Lung (tissue), 12 donors: ENCODE results near the gene PDE3B. TPM values are rescaled to one million over a fixed set of nuclear protein-coding genes. Genes with fewer than 3 reads are reported as not detected.
A peak's percentile ranks its signal among the peaks of the same experiment; 100 is the strongest.

Experiments used
- ATAC-seq: fragments of 200-7000 bp; cut with Tn5 transposase; one replicate; pipeline ENCODE4 v1.9.1; 2020; ENCODE audit warnings: moderate number of reproducible peaks; ENCODE audit not compliant: insufficient read depth, low FRiP score
- DNase-seq, 3 donors: peaks; one replicate each; pipeline ENCODE4 v3.0.0-alpha.2; 2013 to 2017
- H3K27ac ChIP-seq, 2 donors: one replicate each; pipeline ENCODE4 v1.5.1; 2013; ENCODE audit warnings: mild to moderate bottlenecking in 2 of 2, moderate library complexity in 2 of 2, control low read depth in 1 of 2, inconsistent platforms in 1 of 2, low read depth in 1 of 2, low read length in 1 of 2
- H3K27me3 ChIP-seq, 3 donors: one replicate each; pipeline ENCODE4 v1.5.1; 2013; ENCODE audit warnings: low read length in 2 of 3; ENCODE audit not compliant: control insufficient read depth in 3 of 3, insufficient read depth in 3 of 3
- H3K36me3 ChIP-seq, 4 donors: one replicate each; pipeline ENCODE4 v1.5.1; 2013; ENCODE audit warnings: low read length in 4 of 4, mild to moderate bottlenecking in 1 of 4, moderate library complexity in 1 of 4; ENCODE audit not compliant: control insufficient read depth in 4 of 4, insufficient read depth in 4 of 4
- H3K4me1 ChIP-seq, 5 donors: one replicate each; pipeline ENCODE4 v1.5.1; 2013; ENCODE audit warnings: low read length in 5 of 5, mild to moderate bottlenecking in 2 of 5, moderate library complexity in 1 of 5; ENCODE audit not compliant: control insufficient read depth in 5 of 5, insufficient read depth in 5 of 5
- H3K4me3 ChIP-seq: one replicate; pipeline ENCODE4 v1.5.1; 2013; ENCODE audit warnings: mild to moderate bottlenecking, control low read depth, moderate library complexity
- H3K9ac ChIP-seq, 2 donors: one replicate each; pipeline ENCODE4 v1.5.1; 2013; ENCODE audit warnings: low read length in 2 of 2, control low read depth in 1 of 2; ENCODE audit not compliant: insufficient read depth in 1 of 2
- H3K9me3 ChIP-seq, 4 donors: one replicate each; pipeline ENCODE4 v1.5.1; 2013; ENCODE audit warnings: low read length in 3 of 4, mild to moderate bottlenecking in 1 of 4, moderate library complexity in 1 of 4; ENCODE audit not compliant: control insufficient read depth in 4 of 4, insufficient read depth in 3 of 4
- CTCF ChIP-seq: IDR thresholded peaks from 2 replicates; pipeline ENCODE4 v1.5.1; 2012; ENCODE audit warnings: mild to moderate bottlenecking; ENCODE audit errors: control extremely low read depth, extremely low read depth
- WGBS, 2 donors: extraction: QIAGEN DNeasy Blood & Tissue Kit; methylation state at CpG; one replicate each; pipeline ENCODE4 v1.1.7; 2013; 5-methylcytosine and 5-hydroxymethylcytosine counted together
- polyA plus RNA-seq, 2 donors: library from polyadenylated mRNA; stranded (reverse); fragments of 200-250 nt; gene quantifications; one replicate each; pipeline ENCODE4 v1.2.1, GENCODE V29; 2013
- total RNA-seq, 2 donors: library from RNA; depleted of rRNA in 1 of 2; stranded (reverse); fragments of >200 nt in 1 of 2; gene quantifications; one replicate each; pipeline ENCODE4 v1.2.1, GENCODE V29; 2014 to 2021
- donor health status: control.
- donor health status: control.
- donor health status: Bipolar disorder and iron deficiency.
- donor health status: healthy.
- donor health status: DM: yes; HTN: yes; CAD: no.

The PDE3B gene
- total and polyA plus RNA-seq, 4 donors: 3.3 to 79.2 (median 11.5) TPM

- Histone ChIP-seq H3K9ac (no peak overlapping the region), H3K27me3 (no peaks in the 10 kb centered on the region), H3K27ac (no peak overlapping the region), H3K9me3 (no peaks in the 10 kb centered on the region), H3K4me3 (no peak overlapping the region), H3K36me3 (peaks cover 0 to 5% (median 0%) of the 10 kb centered on the region in 4 donors), H3K4me1 (peaks cover 0 to 9% (median 0%) of the 10 kb centered on the region in 5 donors)
- ATAC-seq: no peak
- DNase-seq: peak in 2 of 3 donors; percentile 15 to 17
- TF ChIP-seq CTCF: no peak
- WGBS, 2 donors: 66 to 83% methylated on average over 5 of the region's 5 CpGs
These were observed 21.2 kb upstream of the PDE3B start for GRCh38 chr11:14622223-14622954.

GRCh38 chr11:14623036-14623435 is 20.6 kb upstream of the PDE3B start:
- DNase-seq: no peak
- WGBS, 2 donors: 97 to 99% methylated on average over 3 of the region's 3 CpGs
- no peaks in the 10 kb centered on the region for H3K9me3 ChIP-seq
- H3K27ac ChIP-seq: no peak overlapping the region
- H3K4me3 ChIP-seq: no peak overlapping the region
- H3K27me3 ChIP-seq: no peaks in the 10 kb centered on the region
- TF ChIP-seq CTCF: no peak
- no peak for ATAC-seq
- no peak overlapping the region for H3K9ac ChIP-seq
- peaks cover 0 to 5% (median 0%) of the 10 kb centered on the region in 4 donors for H3K36me3 ChIP-seq
- peaks cover 0 to 9% (median 0%) of the 10 kb centered on the region in 5 donors for H3K4me1 ChIP-seq

- 24 to 28% methylated on average over 3 of the region's 3 CpGs for WGBS, 2 donors
- Histone ChIP-seq H3K4me3 (no peak overlapping the region), H3K4me1 (peaks cover 0 to 2% (median 0%) of the 10 kb centered on the region in 5 donors), H3K36me3 (peaks cover 0 to 5% (median 0%) of the 10 kb centered on the region in 4 donors), H3K27ac (no peak overlapping the region), H3K27me3 (no peaks in the 10 kb centered on the region), H3K9me3 (no peaks in the 10 kb centered on the region), H3K9ac (no peak overlapping the region)
- peak in 2 of 3 donors; percentile 10 to 35 for DNase-seq
- ATAC-seq: no peak
- no peak for TF ChIP-seq CTCF
These were observed 17.9 kb upstream of the PDE3B start for GRCh38 chr11:14625586-14626205.
